NB4 (cell line): ENCODE results near the gene BBS7.

ENCODE experiments used
- CTCF ChIP-seq: IDR thresholded peaks from one replicate; pipeline ENCODE4 v1.5.1; 2012; ENCODE audit warnings: low read depth, low read length
- POLR2A ChIP-seq: IDR thresholded peaks from 2 replicates; pipeline ENCODE4 v1.6.1; 2011; ENCODE audit warnings: mild to moderate bottlenecking; ENCODE audit not compliant: insufficient read length; ENCODE audit errors: extremely low read depth

- TF ChIP-seq CTCF (no peak), POLR2A (no peak)
These were observed 40.8 kb downstream of the BBS7 start for GRCh38 chr4:121829511-121829910.
